Measurements from ENCODE around the gene CDH4.

The CDH4 gene

GRCh38 chr20:61989741-61990140, 737.7 kb downstream of the CDH4 start:
- H3K27ac ChIP-seq: no peak overlapping the region
- no peak for TF ChIP-seq CTCF (IDR thresholded peaks at IDR 0.05)
- TF ChIP-seq ZFX (IDR thresholded peaks at IDR 0.05; ENCODE audit: borderline replicate concordance): no peak
